ENCODE results near the gene CYP2F1.
A peak's percentile ranks its signal among the peaks of the same experiment; 100 is the strongest.
"Not testable (repeated sequence)": the region's sequence is repeated elsewhere in the genome, so short reads cannot be mapped to it uniquely, and the experiment has no call there.

Gene CYP2F1

GRCh38 chr19:41114132-41114531 lies at the start of gene CYP2F1:
CYP2F1 (plus strand) TSS chr19:41114432; CDS start chr19:41116189, 1,757 bp downstream.
- no peak for DNase-seq

- no peak for DNase-seq
These were observed 49.2 kb upstream of the CYP2F1 start for GRCh38 chr19:41064974-41065569.

GRCh38 chr19:41076286-41076685 lies 37.9 kb upstream of the CYP2F1 start:
- no peak for DNase-seq

- no peak for DNase-seq
These were observed 30.7 kb upstream of the CYP2F1 start for GRCh38 chr19:41083516-41083915.

GRCh38 chr19:41085748-41086415 lies 28.4 kb upstream of the CYP2F1 start:
- no peak for DNase-seq

- DNase-seq: no peak
These were observed 26.1 kb upstream of the CYP2F1 start, which contains the start of gene CYP2A13 for GRCh38 chr19:41088151-41088550. CYP2A13 (plus strand) TSS chr19:41088451; CDS start chr19:41088472, 21 bp downstream.

GRCh38 chr19:41089959-41090358 lies 24.3 kb upstream of the CYP2F1 start:
- DNase-seq: no peak

- DNase-seq: no peak
These were observed 18.5 kb upstream of the CYP2F1 start for GRCh38 chr19:41095703-41096102.

- no peak for DNase-seq
These were observed 17.9 kb upstream of the CYP2F1 start for GRCh38 chr19:41096353-41096752.

GRCh38 chr19:41097302-41097701 lies 16.9 kb upstream of the CYP2F1 start:
- DNase-seq: no peak

GRCh38 chr19:41098762-41099161 lies 15.5 kb upstream of the CYP2F1 start:
- no peak for DNase-seq

- DNase-seq: not testable (repeated sequence)
These were observed 12.0 kb upstream of the CYP2F1 start for GRCh38 chr19:41102210-41102609.

GRCh38 chr19:41106177-41106576 lies 8.1 kb upstream of the CYP2F1 start:
- no peak for DNase-seq

- DNase-seq: no peak
These were observed 2.9 kb upstream of the CYP2F1 start for GRCh38 chr19:41111296-41111695.

- DNase-seq: no peak
These were observed 2.4 kb upstream of the CYP2F1 start for GRCh38 chr19:41111750-41112295.

- no peak for DNase-seq
These were observed 1.4 kb upstream of the CYP2F1 start for GRCh38 chr19:41112728-41113290.

GRCh38 chr19:41116261-41116660 lies 2.0 kb downstream of the CYP2F1 start:
- DNase-seq: no peak

GRCh38 chr19:41120929-41121911 lies 7.0 kb downstream of the CYP2F1 start:
- DNase-seq: peak; percentile 90

- not testable (repeated sequence) for DNase-seq
These were observed 8.6 kb downstream of the CYP2F1 start for GRCh38 chr19:41122846-41123245.

- no peak for DNase-seq
These were observed 9.6 kb downstream of the CYP2F1 start for GRCh38 chr19:41123716-41124294.

- peak; percentile 18 for DNase-seq
These were observed 12.6 kb downstream of the CYP2F1 start for GRCh38 chr19:41126765-41127203.

- not testable (repeated sequence) for DNase-seq
These were observed 13.1 kb downstream of the CYP2F1 start for GRCh38 chr19:41127362-41127761.

All from CD4-positive, alpha-beta T cell treated with Interferon gamma for 1 hour (primary cell).